Measurements from ENCODE around the gene MMP3. TPM values are rescaled to one million over a fixed set of nuclear protein-coding genes. Genes with fewer than 3 reads are reported as not detected.

The MMP3 gene
- total RNA-seq, 1 experiment from 2014 or later = not detected

GRCh38 chr11:102853956-102854355 is 10.5 kb upstream of the MMP3 start:
- CTCF ChIA-PET = no interaction called here
- DNase-seq (ENCODE audit: low read depth, low spot score) = no peak
- H3K4me3 ChIP-seq (replicated peaks in 1 of 2; ENCODE audit: low read depth in 1 of 2, low read length in 2 of 2) = no peak overlapping the region

DNA sequence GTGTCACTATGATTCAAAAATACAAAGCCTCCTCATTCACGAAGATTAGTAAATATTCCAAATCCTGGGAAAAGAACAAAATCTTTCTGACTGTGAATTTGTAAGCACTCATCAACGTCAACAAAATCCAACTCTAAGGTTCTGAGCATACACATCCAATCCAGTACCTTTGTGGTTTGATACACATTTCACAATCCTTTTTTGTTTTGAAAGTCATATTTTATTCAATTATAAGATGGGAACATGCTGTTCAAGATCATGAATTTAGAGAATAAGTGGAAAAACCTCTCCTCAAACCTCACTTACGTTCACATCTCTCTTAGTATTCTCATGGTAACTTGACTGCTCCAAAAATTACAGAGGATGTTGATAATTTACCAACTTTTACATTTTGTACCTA is 9.6 kb upstream of the MMP3 start:
- Histone ChIP-seq H3K4me1 (ENCODE audit: control insufficient read depth in 1 of 2, insufficient read depth in 2 of 2, low read length in 2 of 2) (no peaks in the 10 kb centered on the region), H3K9me3 (ENCODE audit: control insufficient read depth in 1 of 2, insufficient read depth in 1 of 2, low read depth in 1 of 2, low read length in 2 of 2) (no peaks in the 10 kb centered on the region), H3K9ac (ENCODE audit: low read length) (no peak overlapping the region), H2AFZ (ENCODE audit: low read depth, low read length, poor library complexity, severe bottlenecking) (no peak overlapping the region), H3K79me2 (ENCODE audit: insufficient read depth, low read length) (no peaks in the 10 kb centered on the region), H3K4me3 (replicated peaks in 1 of 2; ENCODE audit: low read depth in 1 of 2, low read length in 2 of 2) (no peak overlapping the region), H3K36me3 (ENCODE audit: control insufficient read depth in 1 of 2, insufficient read depth in 2 of 2, low read length in 2 of 2) (no peaks in the 10 kb centered on the region), H3K9me2 (ENCODE audit: insufficient read depth) (no peaks in the 10 kb centered on the region), H3K27me3 (ENCODE audit: insufficient read depth, low read length) (no peaks in the 10 kb centered on the region), H3K4me2 (ENCODE audit: low read length) (no peak overlapping the region), H3K27ac (ENCODE audit: low read depth, low read length) (no peak overlapping the region), H4K20me1 (ENCODE audit: insufficient read depth) (no peaks in the 10 kb centered on the region)
- CTCF ChIA-PET = no interaction called here
- ATAC-seq = no peak
- intact Hi-C loops (cut with micrococcal nuclease) = no loop called here
- DNase-seq (ENCODE audit: low read depth, low spot score) = no peak
- BruUV-seq (replicated peaks) = no TSS peak
- POLR2A ChIA-PET = no interaction called here
- RAD21 ChIA-PET (ENCODE audit: low non-redundant PET in 1 of 2, low total read pairs in 2 of 2, uncharacterized antibody in 2 of 2, unreplicated experiment in 2 of 2) = no interaction called here
- TF ChIP-seq SRF (IDR thresholded peaks at IDR 0.05; ENCODE audit: low read depth) (no peak), FOSL1 (IDR thresholded peaks at IDR 0.05; ENCODE audit: low read depth) (no peak), POLR2AphosphoS5 (IDR thresholded peaks at IDR 0.05; ENCODE audit: low read depth, low read length) (no peak), TCF7L2 (IDR thresholded peaks at IDR 0.05; ENCODE audit: borderline replicate concordance, extremely low read depth, insufficient read depth, insufficient read length) (no peak), CBX3 (IDR thresholded peaks at IDR 0.05; ENCODE audit: low read depth) (no peak), ZNF274 (IDR thresholded peaks at IDR 0.05; ENCODE audit: low read depth, low read length) (no peak), MAX (IDR thresholded peaks at IDR 0.05) (no peak), SP1 (IDR thresholded peaks at IDR 0.05; ENCODE audit: low read depth) (no peak), CTCF (IDR thresholded peaks at IDR 0.05 in 2 of 3, conservative IDR thresholded peaks at IDR 0.05 in 1 of 3; ENCODE audit: borderline replicate concordance in 1 of 3, insufficient read depth in 1 of 3, low read depth in 2 of 3, low read length in 2 of 3) (no peak), JUND (IDR thresholded peaks at IDR 0.05) (no peak), SIN3A (IDR thresholded peaks at IDR 0.05; ENCODE audit: low read depth) (no peak), EZH2 (IDR thresholded peaks at IDR 0.05) (no peak), ELF1 (IDR thresholded peaks at IDR 0.05; ENCODE audit: borderline replicate concordance, low read depth) (no peak)
- TF ChIP-seq, protein P1, sequence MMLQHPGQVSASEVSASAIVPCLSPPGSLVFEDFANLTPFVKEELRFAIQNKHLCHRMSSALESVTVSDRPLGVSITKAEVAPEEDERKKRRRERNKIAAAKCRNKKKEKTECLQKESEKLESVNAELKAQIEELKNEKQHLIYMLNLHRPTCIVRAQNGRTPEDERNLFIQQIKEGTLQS (IDR thresholded peaks at IDR 0.05) = no peak

More at GRCh38 chr11:102853956-102854355, 10.5 kb upstream of the MMP3 start:
- Histone ChIP-seq H3K79me2 (ENCODE audit: insufficient read depth, low read length) (no peaks in the 10 kb centered on the region), H3K4me2 (ENCODE audit: low read length) (no peak overlapping the region), H3K9ac (ENCODE audit: low read length) (no peak overlapping the region), H3K9me2 (ENCODE audit: insufficient read depth) (no peaks in the 10 kb centered on the region), H4K20me1 (ENCODE audit: insufficient read depth) (no peaks in the 10 kb centered on the region), H3K27me3 (ENCODE audit: insufficient read depth, low read length) (no peaks in the 10 kb centered on the region), H3K27ac (ENCODE audit: low read depth, low read length) (no peak overlapping the region), H3K9me3 (ENCODE audit: control insufficient read depth in 1 of 2, insufficient read depth in 1 of 2, low read depth in 1 of 2, low read length in 2 of 2) (no peaks in the 10 kb centered on the region), H3K4me1 (ENCODE audit: control insufficient read depth in 1 of 2, insufficient read depth in 2 of 2, low read length in 2 of 2) (no peaks in the 10 kb centered on the region), H2AFZ (ENCODE audit: low read depth, low read length, poor library complexity, severe bottlenecking) (no peak overlapping the region), H3K36me3 (ENCODE audit: control insufficient read depth in 1 of 2, insufficient read depth in 2 of 2, low read length in 2 of 2) (no peaks in the 10 kb centered on the region)
- RAD21 ChIA-PET (ENCODE audit: low non-redundant PET in 1 of 2, low total read pairs in 2 of 2, uncharacterized antibody in 2 of 2, unreplicated experiment in 2 of 2) = no interaction called here
- intact Hi-C loops (cut with micrococcal nuclease) = no loop called here
- POLR2A ChIA-PET = no interaction called here
- TF ChIP-seq RAD21 (IDR thresholded peaks at IDR 0.05; ENCODE audit: low read depth) = no peak
- TF ChIP-seq, protein P1 (IDR thresholded peaks at IDR 0.05) = no peak
- no peak for TF ChIP-seq SIN3A (IDR thresholded peaks at IDR 0.05; ENCODE audit: low read depth)
- TF ChIP-seq POLR2AphosphoS5 (IDR thresholded peaks at IDR 0.05; ENCODE audit: low read depth, low read length) = no peak
- TF ChIP-seq ELF1 (IDR thresholded peaks at IDR 0.05; ENCODE audit: borderline replicate concordance, low read depth) = no peak
- no peak for TF ChIP-seq JUND (IDR thresholded peaks at IDR 0.05)
- no peak for TF ChIP-seq ZFX (IDR thresholded peaks at IDR 0.05)
- no peak for ATAC-seq
- BruUV-seq (replicated peaks) = no TSS peak

Measured in HCT116 (cell line).